OCI-LY7 (cell line): ENCODE measurements around the gene RAB1A. TPM values are rescaled to one million over a fixed set of nuclear protein-coding genes. Genes with fewer than 3 reads are reported as not detected.

Experiments used
- BruUV-seq: library from RNA; stranded (reverse); fragments of 400-500 nt; replicated peaks from 2 replicates; lab custom pipeline; 2021; lab: Mats Ljungman, UMichigan
- CTCF ChIA-PET: fragments of 300-600 bp; sonication (Branson Sonifier 250); formaldehyde crosslinking; loops from one replicate; lab custom pipeline; 2022; ENCODE audit warnings: antibody characterized with exemption; ENCODE audit not compliant: unreplicated experiment; lab: Charles Lee
- POLR2A ChIA-PET: fragments of 300-600 bp; sonication (Branson Sonifier 250); formaldehyde crosslinking; loops from one replicate; lab custom pipeline; 2022; ENCODE audit warnings: antibody characterized with exemption; lab: Charles Lee
- DNase-seq: peaks from one replicate; pipeline ENCODE4 v3.0.0-alpha.2; 2015; ENCODE audit warnings: low spot score
- H2AFZ ChIP-seq: fragments of 200-600 bp; sonication (generic), shearing (Covaris generic); 2 replicates; pipeline ENCODE4 v1.6.1; 2014; ENCODE audit warnings: mild to moderate bottlenecking, antibody characterized with exemption, low read length, moderate library complexity
- H3K27ac ChIP-seq: fragments of 200-600 bp; sonication (generic); 2 replicates; pipeline ENCODE4 v1.5.1; 2014; ENCODE audit warnings: mixed run types, low read depth, mild to moderate bottlenecking, moderate library complexity, low read length, inconsistent platforms; ENCODE audit not compliant: poor library complexity, severe bottlenecking
- H3K36me3 ChIP-seq: fragments of 200-600 bp; sonication (generic); 2 replicates; pipeline ENCODE4 v1.6.1; 2014; ENCODE audit warnings: mild to moderate bottlenecking, antibody characterized with exemption, low read length, moderate library complexity, mixed read lengths; ENCODE audit not compliant: insufficient read depth
- H3K4me1 ChIP-seq: fragments of 200-600 bp; sonication (generic); 2 replicates; pipeline ENCODE4 v1.5.1; 2014; ENCODE audit warnings: mild to moderate bottlenecking, low read length; ENCODE audit not compliant: insufficient read depth, poor library complexity, severe bottlenecking
- H3K4me2 ChIP-seq: fragments of 200-600 bp; sonication (generic); 2 replicates; pipeline ENCODE4 v1.6.1; 2014; ENCODE audit warnings: mild to moderate bottlenecking, low read length
- H3K4me3 ChIP-seq: fragments of 200-600 bp; sonication (generic); 2 replicates; pipeline ENCODE4 v1.5.1; 2014; ENCODE audit warnings: mild to moderate bottlenecking, low read depth, low read length; ENCODE audit not compliant: poor library complexity, severe bottlenecking
- H3K79me2 ChIP-seq: fragments of 200-600 bp; sonication (generic); 2 replicates; pipeline ENCODE4 v1.6.1; 2016; ENCODE audit warnings: low read depth, mild to moderate bottlenecking, low read length, moderate library complexity, mixed read lengths; ENCODE audit not compliant: insufficient read depth
- H3K9me2 ChIP-seq: fragments of 200-600 bp; sonication (generic); 2 replicates; pipeline ENCODE4 v1.6.1; 2016; ENCODE audit warnings: mild to moderate bottlenecking, low read length, mixed read lengths; ENCODE audit not compliant: insufficient read depth
- H3K9me3 ChIP-seq: fragments of 200-600 bp; sonication (generic); 2 replicates; pipeline ENCODE4 v1.6.1; 2014; ENCODE audit warnings: mild to moderate bottlenecking, mixed run types, low read length, mixed read lengths
- H4K20me1 ChIP-seq: fragments of 200-600 bp; sonication (generic); 2 replicates; pipeline ENCODE4 v1.6.1; 2014; ENCODE audit warnings: mild to moderate bottlenecking, antibody characterized with exemption, low read length, moderate library complexity, mixed read lengths; ENCODE audit not compliant: insufficient read depth
- EZH2phosphoT487 ChIP-seq: fragments of 200-600 bp; sonication (generic); IDR thresholded peaks from 2 replicates; pipeline ENCODE4 v1.6.1; 2018; ENCODE audit warnings: low read depth, borderline replicate concordance, mild to moderate bottlenecking, mixed run types, antibody characterized with exemption, low read length, moderate library complexity, mixed read lengths
- intact Hi-C: fragments of 100-400 bp; cut with micrococcal nuclease; formaldehyde crosslinking; loops from one replicate; pipeline ENCODE4 v1.10.0; 2022; ENCODE audit not compliant: unreplicated experiment
- total RNA-seq, 2 experiments: library from RNA; depleted of rRNA in 1 of 2; stranded (reverse); fragments of >200 nt in 1 of 2; shearing (Covaris generic) in 1 of 2; gene quantifications; 2 replicates each; pipeline ENCODE4 v1.2.3, GENCODE V29; 2014 to 2022
- TF ChIP-seq, protein P1 (sequence below): fragments of 200-600 bp; sonication (generic); conservative IDR thresholded peaks from 2 replicates; pipeline ENCODE4 v1.5.1; 2014; ENCODE audit warnings: mild to moderate bottlenecking, antibody characterized with exemption, low read length, moderate library complexity, mixed read lengths

The RAB1A gene
- total RNA-seq, 2 experiments from 2014 or later = 39.7 to 75.4 TPM

DNA sequence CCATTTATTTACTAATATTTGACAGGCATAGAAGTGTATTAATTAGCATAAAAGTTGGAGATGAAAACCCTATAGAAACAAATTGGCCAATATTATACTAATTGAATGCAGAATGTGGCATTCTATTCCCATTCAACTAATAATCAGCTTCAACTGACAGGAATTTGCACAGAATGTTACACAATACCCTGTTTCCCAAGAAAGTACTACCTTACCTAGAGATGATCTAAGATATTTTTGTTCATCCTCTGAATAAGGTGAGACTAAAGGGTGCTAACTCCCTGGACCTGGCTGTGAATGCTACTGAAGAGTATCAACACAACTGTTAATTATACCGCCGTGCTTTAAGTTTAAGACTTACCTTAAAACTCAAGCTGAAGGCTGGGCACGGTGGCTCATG is 44.8 kb downstream of the RAB1A start:
- no peaks in the 10 kb centered on the region for H3K9me3 ChIP-seq
- H3K4me1 ChIP-seq = peaks cover 22% of the 10 kb centered on the region
- H3K36me3 ChIP-seq = peaks cover 89% of the 10 kb centered on the region
- ChIA-PET POLR2A (interaction anchor here (1.1 to 2.5 kb wide), 3 partner anchors 14 to 46 kb away, joined by 3 to 12 read pairs (median 3); no protein-coding TSS in a partner anchor), CTCF (no interaction called here)
- no peaks in the 10 kb centered on the region for H3K9me2 ChIP-seq
- TF ChIP-seq, protein P1, sequence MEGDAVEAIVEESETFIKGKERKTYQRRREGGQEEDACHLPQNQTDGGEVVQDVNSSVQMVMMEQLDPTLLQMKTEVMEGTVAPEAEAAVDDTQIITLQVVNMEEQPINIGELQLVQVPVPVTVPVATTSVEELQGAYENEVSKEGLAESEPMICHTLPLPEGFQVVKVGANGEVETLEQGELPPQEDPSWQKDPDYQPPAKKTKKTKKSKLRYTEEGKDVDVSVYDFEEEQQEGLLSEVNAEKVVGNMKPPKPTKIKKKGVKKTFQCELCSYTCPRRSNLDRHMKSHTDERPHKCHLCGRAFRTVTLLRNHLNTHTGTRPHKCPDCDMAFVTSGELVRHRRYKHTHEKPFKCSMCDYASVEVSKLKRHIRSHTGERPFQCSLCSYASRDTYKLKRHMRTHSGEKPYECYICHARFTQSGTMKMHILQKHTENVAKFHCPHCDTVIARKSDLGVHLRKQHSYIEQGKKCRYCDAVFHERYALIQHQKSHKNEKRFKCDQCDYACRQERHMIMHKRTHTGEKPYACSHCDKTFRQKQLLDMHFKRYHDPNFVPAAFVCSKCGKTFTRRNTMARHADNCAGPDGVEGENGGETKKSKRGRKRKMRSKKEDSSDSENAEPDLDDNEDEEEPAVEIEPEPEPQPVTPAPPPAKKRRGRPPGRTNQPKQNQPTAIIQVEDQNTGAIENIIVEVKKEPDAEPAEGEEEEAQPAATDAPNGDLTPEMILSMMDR = no peak
- TF ChIP-seq EZH2phosphoT487 = no peak
- H3K79me2 ChIP-seq = no peaks in the 10 kb centered on the region
- intact Hi-C loops = no loop called here
- BruUV-seq = no TSS peak
- H3K27ac ChIP-seq = no peak overlapping the region
- 0 out of 2 replicates have a peak, but pooled peaks cover 8% of the 10 kb centered on the region for H4K20me1 ChIP-seq
- no peak overlapping the region for H3K4me3 ChIP-seq
- no peak overlapping the region for H3K4me2 ChIP-seq
- no peak overlapping the region for H2AFZ ChIP-seq
- DNase-seq = no peak

- Histone ChIP-seq H4K20me1 (no peaks in the 10 kb centered on the region), H2AFZ (no peak overlapping the region), H3K9me3 (no peaks in the 10 kb centered on the region), H3K4me2 (peak overlapping the region; percentile 21), H3K4me3 (no peak overlapping the region), H3K79me2 (no peaks in the 10 kb centered on the region), H3K36me3 (peaks cover 77% of the 10 kb centered on the region), H3K27ac (peak overlapping the region; percentile 44), H3K9me2 (no peaks in the 10 kb centered on the region), H3K4me1 (peaks cover 60% of the 10 kb centered on the region)
- ChIA-PET CTCF (no interaction called here), POLR2A (interaction anchor here (1.0 kb wide), 1 partner anchor 10 kb away, joined by 3 read pairs; no protein-coding TSS in a partner anchor)
- no TSS peak for BruUV-seq
- TF ChIP-seq, protein P1 = no peak
- no peak for TF ChIP-seq EZH2phosphoT487
- intact Hi-C loops = no loop called here
- DNase-seq = peak; percentile 62
These were observed 48.6 kb downstream of the RAB1A start for GRCh38 chr2:65081232-65081685.

DNA sequence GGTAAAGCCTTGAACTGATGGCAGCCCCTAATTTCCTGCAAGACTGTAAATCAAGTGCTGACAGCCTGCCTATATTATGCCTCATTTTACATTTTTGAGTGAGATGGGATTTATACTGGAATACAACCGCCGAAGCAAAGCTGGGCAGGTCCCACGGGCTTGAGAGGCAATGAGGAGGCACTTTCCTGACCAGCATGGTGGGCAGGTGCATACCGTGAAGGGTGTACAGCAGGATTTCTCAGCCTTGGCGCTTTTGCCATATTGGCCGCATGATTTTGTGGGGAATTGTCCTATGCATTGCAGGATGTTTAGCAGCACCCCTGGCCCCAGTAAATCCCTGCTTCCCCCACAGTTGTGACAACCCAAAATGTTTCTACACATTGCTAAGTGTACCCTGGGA is 50.9 kb downstream of the RAB1A start:
- H3K79me2 ChIP-seq = no peaks in the 10 kb centered on the region
- no peak overlapping the region for H2AFZ ChIP-seq
- H3K9me3 ChIP-seq = no peaks in the 10 kb centered on the region
- BruUV-seq = no TSS peak
- H3K9me2 ChIP-seq = no peaks in the 10 kb centered on the region
- H3K27ac ChIP-seq = peak overlapping the region; percentile 72
- peak overlapping the region; percentile 57 for H3K4me2 ChIP-seq
- POLR2A ChIA-PET = interaction anchor here (0.5 to 1.3 kb wide), 2 partner anchors 51 to 207 kb away, joined by 3 read pairs; partner anchors contain the start of gene RAB1A
- H3K4me1 ChIP-seq = peaks cover 75% of the 10 kb centered on the region
- intact Hi-C loops = no loop called here
- TF ChIP-seq, protein P1 = no peak
- no peak for TF ChIP-seq EZH2phosphoT487
- no peaks in the 10 kb centered on the region for H4K20me1 ChIP-seq
- no peak for DNase-seq
- H3K4me3 ChIP-seq = no peak overlapping the region
- peaks cover 62% of the 10 kb centered on the region for H3K36me3 ChIP-seq
- CTCF ChIA-PET = interaction anchor here (0.9 to 2.7 kb wide), 5 partner anchors 9 to 90 kb away, joined by 3 to 7 read pairs (median 3); partner anchors contain the start of genes CEP68 and RAB1A
